OCI-LY3 (cell line): ENCODE data around the gene PRKAG3.

Experiments
- H2AFZ ChIP-seq: fragments of 200-600, 300-600 bp; shearing (Covaris generic); 2 replicates; pipeline ENCODE4 v1.6.0; 2014; ENCODE audit warnings: antibody characterized with exemption, low read depth, low read length
- H3K27ac ChIP-seq: fragments of 200-600, 300-600 bp; sonication (generic); 2 replicates; pipeline ENCODE4 v1.5.1; 2014; ENCODE audit warnings: mild to moderate bottlenecking, low read length, moderate library complexity, mixed read lengths
- H3K27me3 ChIP-seq: fragments of 200-600, 300-600 bp; sonication (generic); 2 replicates; pipeline ENCODE4 v1.6.1; 2014; ENCODE audit warnings: low read depth, low read length, mixed read lengths
- H3K36me3 ChIP-seq: fragments of 200-600, 300-600 bp; sonication (generic); replicated peaks from 2 replicates; pipeline ENCODE3; 2014; ENCODE audit warnings: low read depth, low read length, mixed read lengths
- H3K4me1 ChIP-seq: fragments of 300-600, 200-600 bp; sonication (generic); 2 replicates; pipeline ENCODE4 v1.6.1; 2014; ENCODE audit warnings: low read length, mixed read lengths
- H3K4me2 ChIP-seq: fragments of 200-600, 300-600 bp; sonication (generic); 2 replicates; pipeline ENCODE4 v1.6.1; 2014; ENCODE audit warnings: low read length, mixed read lengths
- H3K4me3 ChIP-seq: fragments of 300-600, 200-600 bp; sonication (generic); 2 replicates; pipeline ENCODE4 v1.5.1; 2014; ENCODE audit warnings: antibody characterized with exemption, mild to moderate bottlenecking, low read length, moderate library complexity
- H3K79me2 ChIP-seq: fragments of 300-600, 200-600 bp; shearing (Covaris generic); 2 replicates; pipeline ENCODE4 v1.6.1; 2014; ENCODE audit warnings: mild to moderate bottlenecking, low read length, mixed read lengths
- H3K9ac ChIP-seq: fragments of 300-600, 200-600 bp; shearing (Covaris generic); 2 replicates; pipeline ENCODE4 v1.6.0; 2014; ENCODE audit warnings: mild to moderate bottlenecking, low read length, moderate library complexity
- H3K9me3 ChIP-seq: fragments of 200-600, 300-600 bp; shearing (Covaris generic); 2 replicates; pipeline ENCODE4 v1.6.1; 2014; ENCODE audit warnings: low read length, mixed read lengths; ENCODE audit not compliant: insufficient read depth
- H4K20me1 ChIP-seq: fragments of 200-600, 300-600 bp; sonication (generic); 2 replicates; pipeline ENCODE4 v1.6.1; 2016; ENCODE audit warnings: low read length, mixed read lengths; ENCODE audit not compliant: insufficient read depth
- CTCF ChIP-seq: fragments of 200-600, 300-600 bp; sonication (generic); IDR thresholded peaks from 2 replicates; pipeline ENCODE4 v1.5.1; 2014; ENCODE audit warnings: antibody characterized with exemption, low read length, low read depth
- EZH2phosphoT487 ChIP-seq: fragments of 200-600 bp; shearing (Covaris generic); IDR thresholded peaks from 2 replicates; pipeline ENCODE4 v1.6.1; 2018; ENCODE audit warnings: antibody characterized with exemption, mixed run types, low read depth

PRKAG3 gene

GRCh38 chr2:218812096-218812815, 19.3 kb downstream of the PRKAG3 start:
- TF ChIP-seq CTCF (no peak), EZH2phosphoT487 (no peak)
- Histone ChIP-seq H3K9ac (no peak overlapping the region), H3K4me2 (no peak overlapping the region), H3K27ac (no peak overlapping the region), H2AFZ (no peak overlapping the region), H3K79me2 (no peaks in the 10 kb centered on the region), H3K4me1 (no peaks in the 10 kb centered on the region), H4K20me1 (no peaks in the 10 kb centered on the region), H3K9me3 (no peaks in the 10 kb centered on the region), H3K27me3 (no peaks in the 10 kb centered on the region), H3K36me3 (no peaks in the 10 kb centered on the region), H3K4me3 (no peak overlapping the region)

GRCh38 chr2:218811382-218811781, 20.2 kb downstream of the PRKAG3 start:
- Histone ChIP-seq H3K27me3 (no peaks in the 10 kb centered on the region), H3K4me3 (no peak overlapping the region), H2AFZ (no peak overlapping the region), H3K27ac (no peak overlapping the region), H3K9ac (no peak overlapping the region), H4K20me1 (no peaks in the 10 kb centered on the region), H3K79me2 (no peaks in the 10 kb centered on the region), H3K4me1 (no peaks in the 10 kb centered on the region), H3K36me3 (no peaks in the 10 kb centered on the region), H3K9me3 (no peaks in the 10 kb centered on the region), H3K4me2 (no peak overlapping the region)
- TF ChIP-seq EZH2phosphoT487: no peak
- TF ChIP-seq CTCF: no peak

- H3K4me3 ChIP-seq: no peak overlapping the region
- H3K9me3 ChIP-seq: no peaks in the 10 kb centered on the region
- H3K4me2 ChIP-seq: no peak overlapping the region
- no peaks in the 10 kb centered on the region for H3K36me3 ChIP-seq
- no peak overlapping the region for H3K9ac ChIP-seq
- no peaks in the 10 kb centered on the region for H3K4me1 ChIP-seq
- H2AFZ ChIP-seq: no peak overlapping the region
- H3K27ac ChIP-seq: no peak overlapping the region
- H3K27me3 ChIP-seq: no peaks in the 10 kb centered on the region
- H3K79me2 ChIP-seq: no peaks in the 10 kb centered on the region
- H4K20me1 ChIP-seq: no peaks in the 10 kb centered on the region
- TF ChIP-seq EZH2phosphoT487 (no peak), CTCF (no peak)
These were observed 21.3 kb downstream of the PRKAG3 start for GRCh38 chr2:218810256-218810655.

- Histone ChIP-seq H3K4me3 (no peak overlapping the region), H3K27me3 (no peaks in the 10 kb centered on the region), H3K27ac (no peak overlapping the region), H4K20me1 (no peaks in the 10 kb centered on the region), H3K4me1 (no peaks in the 10 kb centered on the region), H2AFZ (no peak overlapping the region), H3K9ac (no peak overlapping the region), H3K79me2 (no peaks in the 10 kb centered on the region), H3K9me3 (no peaks in the 10 kb centered on the region), H3K36me3 (no peaks in the 10 kb centered on the region), H3K4me2 (no peak overlapping the region)
- TF ChIP-seq CTCF (no peak), EZH2phosphoT487 (no peak)
These were observed 22.1 kb downstream of the PRKAG3 start for GRCh38 chr2:218809515-218809914.
